ENCODE results near the gene NMT1.

Gene NMT1

GRCh38 chr17:45137561-45138305, 76.6 kb downstream of the NMT1 start:
- no peak for DNase-seq (ENCODE audit: low read depth, low spot score)

DNA sequence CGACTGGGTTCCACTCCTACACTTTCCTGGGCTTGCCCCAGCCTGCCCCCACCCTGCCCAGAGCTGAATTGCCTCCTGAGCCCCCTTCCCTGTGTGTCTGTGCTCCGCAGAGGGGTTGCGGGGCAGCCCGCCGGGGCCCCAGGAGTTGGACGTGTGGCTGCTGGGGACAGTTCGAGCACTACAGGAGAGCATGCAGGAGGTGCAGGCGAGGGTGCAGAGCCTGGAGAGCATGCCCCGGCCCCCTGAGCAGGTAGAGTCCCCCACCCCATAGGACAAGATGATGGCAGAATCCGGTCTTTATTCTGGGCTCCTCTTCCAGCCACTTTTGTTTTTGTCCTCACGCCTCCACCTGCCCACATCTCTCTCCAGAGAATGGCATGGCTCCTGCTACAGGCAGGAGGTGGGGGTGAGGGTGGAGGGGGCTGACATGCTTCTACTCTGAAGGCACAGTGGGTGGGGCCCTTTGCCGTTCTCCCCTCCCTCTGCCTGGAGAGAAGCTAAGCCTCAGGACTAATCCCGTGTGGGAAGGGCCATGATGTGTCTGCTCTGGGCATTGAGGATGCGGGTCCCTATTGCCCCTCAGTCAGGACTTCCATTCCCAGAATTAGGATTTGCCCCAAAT, 77.9 kb downstream of the NMT1 start:
- Histone ChIP-seq H3K27ac (ENCODE audit: low read length) (no peak overlapping the region), H3K4me1 (ENCODE audit: control insufficient read depth, insufficient read depth, low read length) (no peaks in the 10 kb centered on the region; the same call in 1 of the 2 replicates), H3K36me3 (ENCODE audit: control insufficient read depth, insufficient read depth, low read length) (peaks cover 3% of the 10 kb centered on the region; the same call in 1 of the 2 replicates), H3K4me3 (ENCODE audit: low read length) (no peak overlapping the region), H3K9me3 (ENCODE audit: control insufficient read depth, insufficient read depth, low read length) (no peaks in the 10 kb centered on the region), H3K27me3 (ENCODE audit: control insufficient read depth, insufficient read depth, low read length) (no peaks in the 10 kb centered on the region)
- no CpG with 5 or more reads among the region's 14 CpGs for WGBS (ENCODE audit: insufficient coverage, insufficient read length)
- no peak for DNase-seq (ENCODE audit: low read depth, low spot score)

More at GRCh38 chr17:45137561-45138305, 76.6 kb downstream of the NMT1 start:
- H3K4me3 ChIP-seq (ENCODE audit: low read length) = no peak overlapping the region
- no peaks in the 10 kb centered on the region for H3K4me1 ChIP-seq (ENCODE audit: control insufficient read depth, insufficient read depth, low read length)
- no CpG with 5 or more reads among the region's 11 CpGs for WGBS (ENCODE audit: insufficient coverage, insufficient read length)
- no peak overlapping the region for H3K27ac ChIP-seq (ENCODE audit: low read length)
- peaks cover 3% of the 10 kb centered on the region; the same call in 1 of the 2 replicates for H3K36me3 ChIP-seq (ENCODE audit: control insufficient read depth, insufficient read depth, low read length)
- no peaks in the 10 kb centered on the region for H3K9me3 ChIP-seq (ENCODE audit: control insufficient read depth, insufficient read depth, low read length)
- no peaks in the 10 kb centered on the region for H3K27me3 ChIP-seq (ENCODE audit: control insufficient read depth, insufficient read depth, low read length)

GRCh38 chr17:45139533-45139920, 78.4 kb downstream of the NMT1 start:
- WGBS (ENCODE audit: insufficient coverage, insufficient read length) = no CpG with 5 or more reads among the region's 4 CpGs
- no peaks in the 10 kb centered on the region for H3K27me3 ChIP-seq (ENCODE audit: control insufficient read depth, insufficient read depth, low read length)
- H3K4me1 ChIP-seq (ENCODE audit: control insufficient read depth, insufficient read depth, low read length) = no peaks in the 10 kb centered on the region; the same call in 1 of the 2 replicates
- no peaks in the 10 kb centered on the region for H3K9me3 ChIP-seq (ENCODE audit: control insufficient read depth, insufficient read depth, low read length)
- no peak overlapping the region for H3K27ac ChIP-seq (ENCODE audit: low read length)
- H3K36me3 ChIP-seq (ENCODE audit: control insufficient read depth, insufficient read depth, low read length) = peaks cover 3% of the 10 kb centered on the region; the same call in 1 of the 2 replicates
- H3K4me3 ChIP-seq (ENCODE audit: low read length) = no peak overlapping the region
- DNase-seq (ENCODE audit: low read depth, low spot score) = no peak

- Histone ChIP-seq H3K36me3 (ENCODE audit: control insufficient read depth, insufficient read depth, low read length) (no peaks in the 10 kb centered on the region), H3K4me1 (ENCODE audit: control insufficient read depth, insufficient read depth, low read length) (peaks cover 5% of the 10 kb centered on the region), H3K27me3 (ENCODE audit: control insufficient read depth, insufficient read depth, low read length) (no peaks in the 10 kb centered on the region), H3K27ac (ENCODE audit: low read length) (no peak overlapping the region), H3K4me3 (ENCODE audit: low read length) (peak overlapping the region; percentile 62; the same call in 1 of the 2 replicates), H3K9me3 (ENCODE audit: control insufficient read depth, insufficient read depth, low read length) (no peaks in the 10 kb centered on the region)
- WGBS (ENCODE audit: insufficient coverage, insufficient read length) = no CpG with 5 or more reads among the region's 13 CpGs
- no peak for DNase-seq (ENCODE audit: low read depth, low spot score)
Observed at GRCh38 chr17:45143094-45143670, 82.1 kb downstream of the NMT1 start.

DNA sequence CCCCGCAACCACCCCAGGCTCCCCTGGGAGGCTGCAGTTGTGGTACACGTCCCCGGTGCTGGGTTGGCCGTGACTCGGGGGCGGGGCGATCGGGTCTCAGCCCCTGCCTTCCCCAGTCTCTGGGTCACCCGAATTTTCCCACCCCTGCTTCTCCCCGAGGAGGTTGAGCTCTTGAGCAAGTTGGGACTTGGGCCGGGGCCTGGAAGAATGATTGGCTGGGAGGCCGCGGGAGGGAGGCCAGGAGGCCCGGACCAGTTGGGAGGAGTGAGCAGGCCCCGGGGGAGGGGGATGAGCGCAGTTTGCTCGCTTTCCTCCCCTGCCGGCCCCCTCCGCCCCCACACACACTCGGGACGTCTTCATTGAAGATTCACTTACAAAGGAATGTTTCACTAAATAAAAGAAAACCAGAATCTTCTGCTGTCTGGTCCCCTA, 82.7 kb downstream of the NMT1 start:
- no peaks in the 10 kb centered on the region for H3K9me3 ChIP-seq (ENCODE audit: control insufficient read depth, insufficient read depth, low read length)
- H3K36me3 ChIP-seq (ENCODE audit: control insufficient read depth, insufficient read depth, low read length) = no peaks in the 10 kb centered on the region
- H3K27ac ChIP-seq (ENCODE audit: low read length) = no peak overlapping the region
- peak overlapping the region; percentile 62; the same call in 1 of the 2 replicates for H3K4me3 ChIP-seq (ENCODE audit: low read length)
- no CpG with 5 or more reads among the region's 21 CpGs for WGBS (ENCODE audit: insufficient coverage, insufficient read length)
- DNase-seq (ENCODE audit: low read depth, low spot score) = no peak
- H3K27me3 ChIP-seq (ENCODE audit: control insufficient read depth, insufficient read depth, low read length) = no peaks in the 10 kb centered on the region
- H3K4me1 ChIP-seq (ENCODE audit: control insufficient read depth, insufficient read depth, low read length) = peaks cover 5% of the 10 kb centered on the region

DNA sequence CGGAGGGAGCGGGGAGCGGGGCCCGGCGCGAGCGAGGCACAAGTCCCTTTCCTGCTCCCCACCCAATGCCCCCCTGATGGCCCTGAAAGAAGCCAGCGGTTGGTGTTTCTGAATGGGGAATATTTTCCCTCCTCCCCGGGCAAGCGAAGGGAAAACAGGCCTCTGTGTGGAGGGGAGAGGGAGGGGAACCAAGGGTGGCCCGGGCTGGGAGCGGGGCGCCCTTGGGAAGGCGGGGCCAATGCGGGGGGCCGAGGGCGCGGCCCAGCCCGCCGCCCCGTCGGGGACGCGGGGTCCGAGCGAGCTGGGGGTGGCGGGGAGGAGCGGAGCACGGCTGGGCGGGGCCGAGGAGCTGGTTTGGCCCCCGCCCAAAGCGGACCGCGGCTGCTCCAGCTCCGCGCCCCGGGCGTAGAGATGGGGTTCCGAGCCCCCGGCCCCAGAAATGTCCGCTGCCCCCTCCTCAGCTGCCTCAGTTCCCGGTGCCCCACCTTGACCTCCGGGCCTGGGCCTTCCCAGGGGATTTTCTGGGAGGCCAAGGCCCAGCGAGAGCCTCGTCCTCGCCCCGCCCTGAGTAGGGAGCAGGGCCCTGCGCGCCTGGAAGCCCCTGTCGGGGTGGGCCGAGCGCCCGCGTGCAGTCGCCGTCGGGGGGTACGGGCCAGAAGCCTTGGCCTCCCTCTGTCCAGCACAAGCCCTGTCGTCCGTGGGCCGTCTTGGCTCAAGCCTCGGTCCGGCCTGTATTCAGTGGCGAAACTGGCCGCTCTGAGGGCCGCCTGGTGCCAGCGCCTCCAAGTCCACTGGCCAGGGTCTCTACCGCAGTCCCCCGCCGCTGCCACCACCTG, 83.3 kb downstream of the NMT1 start:
- H3K36me3 ChIP-seq (ENCODE audit: control insufficient read depth, insufficient read depth, low read length) = no peaks in the 10 kb centered on the region
- no CpG with 5 or more reads among the region's 71 CpGs for WGBS (ENCODE audit: insufficient coverage, insufficient read length)
- H3K27ac ChIP-seq (ENCODE audit: low read length) = no peak overlapping the region
- H3K9me3 ChIP-seq (ENCODE audit: control insufficient read depth, insufficient read depth, low read length) = no peaks in the 10 kb centered on the region
- no peak for DNase-seq (ENCODE audit: low read depth, low spot score)
- peak overlapping the region; percentile 62; the same call in 1 of the 2 replicates for H3K4me3 ChIP-seq (ENCODE audit: low read length)
- peaks cover 5% of the 10 kb centered on the region for H3K4me1 ChIP-seq (ENCODE audit: control insufficient read depth, insufficient read depth, low read length)
- no peaks in the 10 kb centered on the region for H3K27me3 ChIP-seq (ENCODE audit: control insufficient read depth, insufficient read depth, low read length)

- H3K36me3 ChIP-seq (ENCODE audit: control insufficient read depth, insufficient read depth, low read length) = no peaks in the 10 kb centered on the region
- DNase-seq (ENCODE audit: low read depth, low spot score) = no peak
- H3K27ac ChIP-seq (ENCODE audit: low read length) = no peak overlapping the region
Observed at GRCh38 chr17:45145035-45145389, 83.9 kb downstream of the NMT1 start.

GRCh38 chr17:45146166-45146565, 85.0 kb downstream of the NMT1 start:
- Histone ChIP-seq H3K27ac (ENCODE audit: low read length) (no peak overlapping the region), H3K9me3 (ENCODE audit: control insufficient read depth, insufficient read depth, low read length) (no peaks in the 10 kb centered on the region), H3K36me3 (ENCODE audit: control insufficient read depth, insufficient read depth, low read length) (no peaks in the 10 kb centered on the region), H3K4me1 (ENCODE audit: control insufficient read depth, insufficient read depth, low read length) (peaks cover 5% of the 10 kb centered on the region), H3K27me3 (ENCODE audit: control insufficient read depth, insufficient read depth, low read length) (no peaks in the 10 kb centered on the region), H3K4me3 (ENCODE audit: low read length) (no peak overlapping the region)
- no CpG with 5 or more reads among the region's 10 CpGs for WGBS (ENCODE audit: insufficient coverage, insufficient read length)
- no peak for DNase-seq (ENCODE audit: low read depth, low spot score)

More at GRCh38 chr17:45145035-45145389, 83.9 kb downstream of the NMT1 start:
- Histone ChIP-seq H3K4me1 (ENCODE audit: control insufficient read depth, insufficient read depth, low read length) (peaks cover 5% of the 10 kb centered on the region), H3K27me3 (ENCODE audit: control insufficient read depth, insufficient read depth, low read length) (no peaks in the 10 kb centered on the region), H3K9me3 (ENCODE audit: control insufficient read depth, insufficient read depth, low read length) (no peaks in the 10 kb centered on the region), H3K4me3 (ENCODE audit: low read length) (no peak overlapping the region)
- no CpG with 5 or more reads among the region's 8 CpGs for WGBS (ENCODE audit: insufficient coverage, insufficient read length)

DNA sequence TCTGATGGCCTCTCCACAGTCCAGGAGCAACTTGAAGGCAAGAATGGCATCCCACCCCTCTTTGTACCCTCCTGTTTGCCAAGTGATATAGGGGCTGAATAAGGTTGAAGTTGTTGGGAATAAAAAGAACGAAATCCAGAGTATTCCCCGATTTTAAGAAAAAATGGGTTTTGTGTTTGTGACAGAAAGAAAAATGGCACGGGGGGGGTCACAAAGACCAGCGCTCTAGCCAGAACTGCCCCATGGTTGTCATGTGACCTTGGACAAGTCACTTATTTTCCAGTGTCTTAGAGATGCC, 85.4 kb downstream of the NMT1 start:
- H3K4me1 ChIP-seq (ENCODE audit: control insufficient read depth, insufficient read depth, low read length) = peaks cover 5% of the 10 kb centered on the region
- no peak for DNase-seq (ENCODE audit: low read depth, low spot score)
- no peaks in the 10 kb centered on the region for H3K27me3 ChIP-seq (ENCODE audit: control insufficient read depth, insufficient read depth, low read length)
- H3K4me3 ChIP-seq (ENCODE audit: low read length) = no peak overlapping the region
- H3K9me3 ChIP-seq (ENCODE audit: control insufficient read depth, insufficient read depth, low read length) = no peaks in the 10 kb centered on the region
- no peak overlapping the region for H3K27ac ChIP-seq (ENCODE audit: low read length)
- WGBS (ENCODE audit: insufficient coverage, insufficient read length) = 100% methylated on average over 2 of the region's 4 CpGs
- H3K36me3 ChIP-seq (ENCODE audit: control insufficient read depth, insufficient read depth, low read length) = no peaks in the 10 kb centered on the region
